Fibroblast of the conjunctiva (primary cell): Measurements from ENCODE around the gene ZSCAN5B.
"Not testable (repeated sequence)": the region's sequence is repeated elsewhere in the genome, so short reads cannot be mapped to it uniquely, and the experiment has no call there.

Experiments used
- DNase-seq: peaks from one replicate; pipeline ENCODE4 v3.0.0-alpha.2; 2010; ENCODE audit warnings: low read depth

ZSCAN5B gene

DNA sequence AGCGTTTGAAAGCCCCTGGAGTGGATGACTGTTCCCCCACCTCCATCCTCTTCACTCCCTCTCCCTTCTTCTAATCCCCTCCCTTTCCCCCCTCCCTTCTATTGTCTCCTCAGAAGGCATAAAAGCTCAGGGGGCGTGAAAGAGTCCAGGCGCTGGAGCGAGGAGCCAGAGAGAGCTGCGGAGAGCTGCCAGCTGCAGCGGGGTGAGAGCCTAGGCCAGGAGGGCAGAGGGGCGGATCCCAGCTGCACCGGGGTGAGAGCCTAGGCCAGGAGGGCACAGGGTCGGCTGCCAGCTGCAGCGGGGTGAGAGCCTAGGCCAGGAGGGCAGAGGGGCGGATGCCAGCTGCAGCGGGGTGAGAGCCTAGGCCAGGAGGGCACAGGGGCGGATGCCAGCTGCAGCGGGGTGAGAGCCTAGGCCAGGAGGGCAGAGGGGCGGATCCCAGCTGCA is 21.7 kb downstream of the ZSCAN5B start, which contains the start of gene GALP:
GALP (plus strand) TSS at position 148 of the 447 bp plus-strand sequence. CDS start 1,101 bp downstream, outside the sequence.
- DNase-seq = not testable (repeated sequence)

DNA sequence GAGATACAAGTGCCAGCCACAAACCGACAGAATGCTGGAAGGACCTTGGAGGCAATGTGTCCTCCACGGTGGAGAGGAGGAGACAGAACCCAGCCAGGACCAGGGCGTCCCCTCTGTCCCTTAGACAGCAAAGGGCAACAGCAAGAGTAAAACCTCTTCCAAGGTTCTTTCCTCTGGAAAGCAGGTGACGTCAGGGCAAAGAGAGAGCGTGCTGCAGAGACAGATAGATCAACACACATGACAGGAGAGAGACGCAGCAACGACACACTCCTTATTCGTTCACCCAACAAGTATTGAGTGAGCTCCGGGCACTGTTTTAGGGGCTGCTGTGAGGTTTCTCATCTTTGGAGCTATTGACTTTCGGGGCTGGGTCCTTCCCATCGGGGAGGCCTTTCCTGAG is 23.0 kb downstream of the ZSCAN5B start:
- no peak for DNase-seq

DNA sequence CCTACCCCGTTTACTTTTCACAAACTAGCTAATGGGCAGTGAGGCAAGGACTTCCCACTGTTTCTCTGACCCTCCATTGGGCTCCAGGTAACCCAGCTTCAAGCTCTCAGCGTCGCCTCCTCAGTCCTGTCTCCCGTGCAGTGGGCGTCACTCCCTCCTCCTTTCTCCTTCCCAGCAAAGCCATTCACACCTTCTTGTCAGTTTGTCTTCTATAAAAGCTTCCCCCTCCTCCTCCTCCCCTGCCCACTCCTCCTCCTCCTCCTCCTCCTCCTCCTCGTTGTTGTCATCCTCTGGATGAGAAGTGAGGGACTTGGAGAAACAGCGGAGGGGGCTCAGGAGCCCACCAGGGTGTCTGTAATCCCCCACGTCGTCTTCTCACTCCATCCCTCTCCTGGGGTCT is 23.5 kb downstream of the ZSCAN5B start:
- no peak for DNase-seq

DNA sequence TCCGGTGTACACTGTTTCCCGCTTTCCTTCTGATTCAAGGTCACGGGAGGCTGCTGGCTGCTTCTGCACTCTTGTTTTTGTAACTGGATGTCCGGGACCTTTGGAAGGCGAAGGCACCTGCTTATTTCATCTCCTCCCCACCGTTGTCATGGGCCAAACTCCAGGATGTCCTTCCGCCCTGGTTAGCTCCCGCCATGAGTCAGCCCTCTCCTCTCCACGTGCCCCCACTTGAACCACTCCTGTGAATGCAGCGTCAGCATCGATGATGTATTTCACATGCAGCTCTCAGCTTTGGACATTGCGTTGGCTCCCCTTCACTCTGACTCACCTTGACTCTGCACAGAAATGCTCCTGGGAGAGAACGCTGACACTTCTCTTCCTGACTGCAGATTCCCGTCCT is 27.3 kb downstream of the ZSCAN5B start:
- no peak for DNase-seq

DNA sequence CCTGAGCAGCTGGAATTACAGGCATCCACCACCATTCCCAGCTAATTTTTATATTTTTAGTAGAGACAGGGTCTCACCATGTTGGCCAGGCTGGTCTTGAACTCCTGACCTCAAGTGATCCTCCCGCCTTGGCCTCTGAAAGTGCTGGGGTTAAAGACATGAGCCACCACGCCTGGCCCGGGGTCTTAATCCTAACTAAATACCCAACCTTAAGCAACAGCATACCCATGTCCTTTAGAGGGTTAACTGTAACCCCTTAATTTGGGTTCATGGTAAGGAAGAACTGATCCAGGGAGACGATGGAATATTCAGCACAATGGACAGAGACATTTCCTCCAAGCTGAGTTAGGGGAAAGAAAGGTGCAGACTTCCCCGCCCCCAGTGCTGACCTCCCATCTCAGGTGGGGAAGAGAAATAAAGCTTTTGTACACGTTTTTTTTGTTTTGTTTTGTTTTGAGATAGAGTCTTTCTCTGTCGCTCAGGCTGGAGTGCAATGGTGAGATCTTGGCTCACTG is 30.5 kb downstream of the ZSCAN5B start:
- DNase-seq = no peak

DNA sequence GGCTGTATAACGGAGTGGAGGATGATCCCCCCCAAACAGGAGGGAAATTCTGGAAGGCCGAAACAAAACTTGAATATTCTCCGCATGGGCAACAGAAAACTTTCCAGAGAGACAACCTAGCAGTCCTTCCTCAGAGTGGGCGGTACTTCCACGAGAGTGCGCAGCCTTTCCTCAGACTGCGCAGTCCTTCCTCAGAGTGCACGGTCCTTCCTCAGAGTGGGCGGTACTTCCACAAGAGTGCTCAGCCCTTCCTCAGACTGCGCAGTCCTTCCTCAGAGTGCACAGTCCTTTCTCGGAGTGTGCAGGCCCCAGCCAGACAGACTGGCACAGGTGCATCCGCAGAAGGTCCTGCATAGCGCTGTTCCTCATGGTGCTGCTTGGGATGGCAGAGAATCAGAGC is 34.5 kb downstream of the ZSCAN5B start:
- DNase-seq = no peak

DNA sequence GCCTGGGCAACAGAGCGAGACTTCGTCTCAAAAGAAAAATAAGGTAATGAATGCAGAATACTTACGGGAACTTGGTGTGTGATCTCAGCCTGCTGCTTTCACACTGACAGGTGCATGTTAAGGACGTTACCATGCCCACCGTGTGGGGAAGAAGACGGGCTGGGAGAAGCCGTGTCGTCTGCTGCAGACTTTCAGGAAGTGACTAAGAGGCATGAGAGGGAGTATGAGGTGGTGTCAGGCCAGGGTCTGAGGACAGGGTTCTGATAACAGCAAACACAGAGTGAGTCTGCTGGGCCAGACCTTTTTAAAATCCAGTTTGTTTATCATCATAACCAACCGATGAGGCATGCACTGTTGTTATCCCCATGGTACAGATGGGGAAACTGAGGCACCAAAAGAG is 35.3 kb downstream of the ZSCAN5B start:
- DNase-seq = no peak

DNA sequence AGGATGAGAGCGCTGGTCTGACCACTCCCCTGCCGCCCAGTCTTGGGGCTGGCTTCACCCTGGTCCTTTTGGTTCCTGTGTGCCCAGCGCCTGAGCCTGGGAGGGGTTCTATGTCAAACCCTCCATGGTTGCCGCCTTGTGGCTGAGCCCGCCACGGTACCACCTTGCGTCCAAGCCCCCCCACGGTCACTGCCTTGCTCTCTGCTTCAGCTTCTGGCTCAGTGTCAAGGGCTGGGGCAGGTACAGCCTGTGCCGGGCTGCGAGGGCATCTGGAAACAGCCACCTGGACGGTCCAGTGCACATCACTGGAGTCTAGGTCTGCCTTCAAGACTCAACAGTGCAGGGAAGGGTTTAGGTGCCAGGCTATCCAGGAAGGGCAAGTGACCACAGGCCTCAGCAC is 36.0 kb downstream of the ZSCAN5B start:
- DNase-seq = no peak

DNA sequence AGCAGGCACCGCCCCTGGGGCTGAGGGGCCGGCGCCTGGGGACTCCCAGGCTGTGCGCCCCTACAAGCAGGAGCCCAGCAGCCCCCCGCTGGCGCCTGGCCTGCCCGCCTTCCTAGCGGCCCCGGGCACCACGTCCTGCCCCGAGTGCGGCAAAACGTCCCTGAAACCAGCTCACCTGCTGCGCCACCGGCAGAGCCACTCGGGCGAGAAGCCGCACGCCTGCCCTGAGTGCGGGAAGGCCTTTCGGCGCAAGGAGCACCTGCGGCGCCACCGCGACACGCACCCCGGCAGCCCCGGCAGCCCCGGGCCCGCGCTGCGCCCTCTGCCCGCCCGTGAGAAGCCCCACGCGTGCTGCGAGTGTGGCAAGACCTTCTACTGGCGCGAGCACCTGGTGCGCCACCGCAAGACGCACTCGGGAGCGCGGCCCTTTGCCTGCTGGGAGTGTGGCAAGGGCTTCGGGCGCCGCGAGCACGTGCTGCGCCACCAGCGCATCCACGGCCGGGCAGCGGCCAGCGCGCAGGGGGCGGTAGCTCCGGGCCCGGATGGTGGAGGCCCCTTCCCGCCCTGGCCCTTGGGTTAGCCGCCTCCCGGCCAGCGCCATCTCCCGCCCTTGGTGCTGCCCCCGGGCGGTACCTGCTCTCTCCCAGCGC is 37.8 kb downstream of the ZSCAN5B start:
- no peak for DNase-seq

DNA sequence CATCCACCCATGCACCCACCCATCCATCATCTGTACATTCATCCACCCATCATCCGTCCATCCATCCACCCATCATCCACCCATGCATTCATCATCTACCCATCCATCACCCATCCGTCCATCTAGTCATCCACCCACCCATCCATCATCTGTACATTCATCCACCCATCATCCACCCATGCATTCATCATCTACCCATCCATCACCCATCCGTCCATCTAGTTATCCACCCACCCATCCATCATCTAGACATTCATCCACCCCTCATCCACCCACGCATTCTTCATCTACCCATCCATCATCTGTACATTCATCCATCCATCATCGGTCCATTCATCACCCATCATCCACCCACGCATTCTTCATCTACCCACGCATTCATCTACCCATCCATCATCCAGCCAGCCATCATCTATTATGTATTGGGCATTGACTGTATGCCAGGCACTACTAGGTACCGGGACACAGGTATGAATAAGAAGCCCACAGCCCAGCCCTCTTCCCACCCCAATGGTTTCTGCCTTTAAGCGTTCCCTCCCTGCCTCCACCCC is 38.5 kb downstream of the ZSCAN5B start:
- no peak for DNase-seq

DNA sequence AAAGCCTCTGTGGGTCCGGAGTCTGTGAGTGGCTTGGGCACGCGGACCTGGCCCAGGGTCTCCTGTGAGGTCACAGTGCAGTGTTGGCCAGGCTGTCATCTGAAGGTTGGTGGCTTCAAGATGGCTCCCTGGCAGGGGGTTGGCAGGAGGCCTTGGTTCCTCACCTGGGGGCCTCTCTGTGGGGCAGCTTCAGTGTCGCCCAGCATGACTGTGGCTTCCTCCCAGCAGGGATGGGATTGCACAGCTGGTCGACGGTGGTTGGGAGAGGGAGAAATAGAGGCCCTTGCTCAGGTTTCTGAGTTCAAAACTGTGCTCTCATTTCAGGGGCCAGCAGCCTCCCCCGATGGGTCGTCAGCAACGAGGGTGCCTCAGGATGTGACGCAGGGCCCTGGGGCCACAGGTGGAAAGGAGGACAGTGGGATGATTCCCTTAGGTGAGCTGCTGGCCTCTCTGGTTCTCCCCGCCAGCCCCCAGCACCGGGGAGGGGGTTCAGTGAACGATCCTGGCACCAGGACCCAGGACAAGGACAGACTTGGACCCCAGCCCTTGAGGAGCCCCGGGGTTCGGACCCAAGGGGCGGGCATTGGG is 39.3 kb downstream of the ZSCAN5B start:
- no peak for DNase-seq

DNA sequence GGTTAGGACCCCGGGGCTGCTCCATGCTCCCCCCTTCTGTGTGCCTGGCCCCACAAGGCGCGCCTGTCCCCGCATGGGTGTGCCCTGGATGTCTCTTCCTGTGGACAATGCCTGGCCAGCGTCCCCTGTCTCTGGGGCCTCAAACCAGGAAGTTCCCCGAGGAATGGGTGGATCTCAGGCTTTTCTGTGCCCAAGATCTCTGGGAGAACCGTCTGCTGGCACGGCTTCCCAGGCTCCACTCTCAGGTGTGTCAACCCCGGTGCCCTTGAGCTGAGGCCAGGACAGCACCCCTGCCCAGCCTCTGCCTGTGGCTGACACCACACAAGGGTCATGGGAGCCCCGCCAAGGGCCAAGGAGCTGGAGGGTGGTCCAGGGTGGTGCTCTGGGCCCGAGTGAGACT is 40.8 kb downstream of the ZSCAN5B start:
- no peak for DNase-seq

DNA sequence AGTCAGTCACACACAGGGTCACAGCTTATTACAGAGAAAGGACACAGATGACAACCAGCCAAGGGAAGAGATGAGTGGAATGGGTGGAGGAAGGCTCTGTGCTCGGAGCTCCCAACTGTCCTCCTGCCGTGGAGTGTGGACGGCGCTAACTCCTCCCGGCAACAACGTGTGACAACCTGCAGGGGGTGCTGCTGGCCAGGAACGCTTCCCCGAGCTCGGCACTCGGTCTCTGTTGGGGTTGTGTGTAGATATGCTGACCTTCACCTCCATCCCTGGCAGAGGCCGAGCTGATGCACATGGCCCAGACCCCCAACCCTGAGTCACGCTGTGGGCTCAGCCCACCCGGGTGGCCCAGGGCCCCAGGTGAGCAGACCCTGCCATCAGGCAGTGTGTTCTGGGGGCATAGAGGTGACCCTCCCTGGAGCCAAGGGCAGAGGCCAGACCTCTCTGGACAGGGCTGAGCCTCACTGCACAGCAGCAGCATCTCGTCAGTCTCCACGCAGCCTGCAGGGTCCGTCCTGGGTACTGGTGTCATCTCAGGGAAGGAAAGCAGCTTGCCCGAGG is 42.4 kb downstream of the ZSCAN5B start:
- DNase-seq = no peak

DNA sequence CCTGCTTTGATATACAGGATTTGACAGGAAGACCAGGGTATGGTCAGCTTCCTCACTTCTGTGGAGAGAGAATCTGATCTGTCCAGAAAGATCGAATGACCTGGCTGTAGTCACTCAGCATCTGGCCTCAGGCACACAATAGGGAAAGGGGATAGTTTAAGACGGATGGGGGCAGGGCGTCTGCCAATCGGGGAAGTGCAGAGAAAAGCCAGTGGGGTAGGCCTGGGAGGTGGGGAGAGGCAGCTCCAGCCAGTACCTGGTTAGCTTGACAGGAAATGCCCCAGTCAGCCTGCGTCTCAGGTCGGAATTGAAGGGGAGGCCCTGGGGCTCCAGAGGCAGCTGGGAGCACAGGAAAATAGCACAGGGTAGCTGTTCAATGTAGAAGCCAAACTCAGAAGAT is 44.1 kb downstream of the ZSCAN5B start:
- no peak for DNase-seq

DNA sequence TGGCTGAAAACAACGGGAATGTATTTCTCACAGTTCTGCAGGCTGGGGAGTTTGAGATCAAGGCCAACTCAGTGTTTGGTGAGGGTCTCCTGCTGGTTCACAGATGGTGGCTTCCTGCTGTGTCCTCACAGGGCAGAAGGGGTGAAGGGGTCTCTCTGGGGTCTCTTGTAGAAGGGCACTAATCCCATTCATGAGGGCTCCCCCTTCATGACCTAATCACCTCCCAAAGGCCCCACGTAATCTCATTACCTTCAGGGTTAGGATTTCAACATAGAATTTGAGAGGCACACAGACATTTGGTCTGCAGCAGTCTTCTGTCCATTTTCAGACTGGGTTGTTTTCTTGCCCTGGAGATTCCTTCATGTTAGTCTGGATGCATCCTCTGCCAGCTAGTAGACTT is 44.9 kb downstream of the ZSCAN5B start:
- no peak for DNase-seq

DNA sequence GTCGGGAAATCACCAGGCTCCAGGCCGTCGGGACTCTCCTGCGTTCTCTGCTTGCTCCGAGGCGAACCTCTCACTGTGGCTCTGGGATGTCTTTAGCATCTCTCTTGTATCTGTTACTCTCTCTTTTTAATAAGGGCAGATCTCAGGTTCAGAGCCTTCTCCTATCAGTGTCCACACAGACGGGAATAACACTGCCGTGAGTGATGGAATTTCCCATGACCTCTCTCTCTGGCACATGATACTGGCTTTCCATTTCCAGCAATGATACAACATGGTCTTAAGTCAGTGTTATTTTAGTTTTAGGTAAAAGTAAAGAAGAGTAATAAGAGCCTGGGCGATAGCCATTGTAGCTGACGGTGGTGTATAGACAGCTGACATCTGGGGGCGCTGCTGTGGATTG is 47.2 kb downstream of the ZSCAN5B start:
- DNase-seq = no peak

DNA sequence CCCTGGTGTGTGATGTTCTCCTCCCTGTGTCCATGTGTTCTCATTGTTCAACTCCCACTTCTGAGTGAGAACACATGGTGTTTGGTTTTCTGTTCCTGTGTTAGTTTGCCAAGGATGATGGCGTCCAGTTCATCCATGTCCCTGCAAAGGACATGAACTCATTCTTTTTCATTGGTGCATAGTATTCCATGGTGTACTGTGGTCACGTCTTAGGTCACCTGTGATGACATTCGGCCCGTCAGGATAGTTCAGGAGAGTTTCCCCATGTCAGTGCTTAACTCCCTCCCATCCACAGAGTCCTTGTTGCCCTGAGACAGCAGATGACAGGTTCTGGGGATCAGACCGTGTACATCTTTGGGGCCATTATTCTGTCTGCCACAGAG is 47.9 kb downstream of the ZSCAN5B start:
- no peak for DNase-seq

DNA sequence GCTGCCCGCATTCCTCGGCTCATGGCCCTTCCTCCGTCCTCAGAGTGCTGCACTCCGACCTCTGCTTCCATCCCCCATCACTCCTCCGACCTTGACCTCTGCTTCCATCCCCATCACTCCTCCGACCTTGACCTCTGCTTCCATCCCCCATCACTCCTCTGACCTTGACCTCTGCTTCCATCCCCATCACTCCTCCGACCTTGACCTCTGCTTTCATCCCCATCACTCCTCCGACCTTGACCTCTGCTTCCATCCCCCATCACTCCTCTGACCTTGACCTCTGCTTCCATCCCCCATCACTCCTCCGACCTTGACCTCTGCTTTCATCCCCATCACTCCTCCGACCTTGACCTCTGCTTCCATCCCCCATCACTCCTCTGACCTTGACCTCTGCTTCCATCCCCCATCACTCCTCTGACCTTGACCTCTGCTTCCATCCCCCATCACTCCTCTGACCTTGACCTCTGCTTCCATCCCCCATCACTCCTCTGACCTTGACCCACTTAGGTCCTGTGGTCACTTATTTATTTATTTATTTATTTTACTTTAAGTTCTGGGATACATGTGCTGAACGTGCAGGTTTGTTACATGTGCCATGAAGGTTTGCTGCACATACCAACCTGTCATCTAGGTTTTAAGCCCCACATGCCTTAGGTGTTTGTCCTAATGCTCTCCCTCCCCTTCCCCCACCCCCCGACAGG is 48.5 kb downstream of the ZSCAN5B start:
- not testable (repeated sequence) for DNase-seq

DNA sequence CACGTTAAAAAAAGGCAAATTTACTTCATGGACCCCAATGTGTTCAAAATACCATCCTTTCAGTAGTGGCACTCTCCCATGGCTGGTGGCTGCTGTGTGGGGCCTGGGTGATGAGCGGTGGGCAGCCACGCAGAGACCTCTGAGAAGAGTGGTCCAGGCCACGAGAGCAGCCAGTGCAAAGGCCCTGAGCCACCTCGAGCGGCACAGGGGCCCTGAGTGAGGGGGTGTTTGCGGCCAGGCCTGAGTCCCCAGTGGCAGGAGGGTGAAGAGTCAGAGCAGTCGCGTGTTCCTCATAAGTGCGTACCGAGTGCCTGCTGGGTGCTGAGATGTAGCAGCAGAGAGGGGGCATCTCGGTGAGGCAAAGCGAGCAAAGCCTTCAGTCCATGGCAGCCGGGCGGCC is 49.5 kb downstream of the ZSCAN5B start:
- no peak for DNase-seq

DNA sequence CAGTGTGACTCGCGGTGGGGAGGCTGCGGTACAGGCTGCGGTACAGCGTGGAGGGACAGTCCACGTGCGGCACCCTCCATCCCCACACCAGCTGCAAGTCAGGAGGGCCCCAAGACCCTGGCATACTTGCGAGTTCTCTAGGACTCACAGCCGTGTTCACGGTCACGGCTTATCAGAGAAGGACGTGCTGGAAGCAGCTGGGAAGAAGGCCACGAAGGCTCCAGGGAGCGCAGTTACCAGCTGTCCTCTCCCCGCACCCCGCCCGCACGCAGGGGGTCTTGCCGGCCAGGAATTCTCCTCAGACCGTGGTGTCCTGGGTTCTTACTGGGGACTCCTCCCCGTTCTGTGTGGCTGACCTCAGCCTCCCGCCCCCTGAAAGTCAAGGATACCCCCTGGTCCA is 50.3 kb downstream of the ZSCAN5B start:
- DNase-seq = no peak

DNA sequence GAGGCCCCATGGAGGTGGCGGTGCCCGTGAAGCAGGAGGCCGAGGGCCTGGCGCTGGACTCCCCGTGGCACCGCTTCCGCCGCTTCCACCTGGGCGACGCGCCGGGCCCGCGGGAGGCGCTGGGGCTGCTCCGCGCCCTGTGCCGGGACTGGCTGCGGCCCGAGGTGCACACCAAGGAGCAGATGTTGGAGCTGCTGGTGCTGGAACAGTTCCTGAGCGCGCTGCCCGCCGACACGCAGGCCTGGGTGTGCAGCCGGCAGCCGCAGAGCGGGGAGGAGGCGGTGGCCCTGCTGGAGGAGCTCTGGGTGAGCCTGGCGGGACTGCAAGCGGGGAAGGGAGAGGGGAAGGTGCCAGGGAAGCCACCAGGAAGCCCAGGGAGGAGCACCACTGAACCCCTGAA is 50.7 kb downstream of the ZSCAN5B start:
- no peak for DNase-seq

DNA sequence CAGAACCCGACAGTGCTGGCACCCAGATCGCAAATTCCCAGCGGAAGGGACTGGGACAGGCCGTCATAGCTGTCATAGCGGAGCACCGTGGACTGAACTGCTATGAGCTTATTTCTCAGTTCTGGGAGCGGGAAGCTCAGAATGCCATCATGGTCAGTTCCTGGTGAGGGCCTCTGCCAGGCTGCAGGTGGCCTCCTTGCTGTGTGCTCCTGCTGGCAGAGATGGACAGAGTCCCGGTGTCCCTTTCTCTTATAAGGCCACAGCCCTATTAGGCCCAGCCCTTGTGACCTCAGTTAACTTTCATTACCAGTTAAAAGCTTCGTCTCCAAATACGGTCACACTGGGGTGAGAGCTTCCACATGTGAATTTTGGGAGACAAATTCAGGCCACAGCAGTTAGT is 51.9 kb downstream of the ZSCAN5B start:
- DNase-seq = no peak

DNA sequence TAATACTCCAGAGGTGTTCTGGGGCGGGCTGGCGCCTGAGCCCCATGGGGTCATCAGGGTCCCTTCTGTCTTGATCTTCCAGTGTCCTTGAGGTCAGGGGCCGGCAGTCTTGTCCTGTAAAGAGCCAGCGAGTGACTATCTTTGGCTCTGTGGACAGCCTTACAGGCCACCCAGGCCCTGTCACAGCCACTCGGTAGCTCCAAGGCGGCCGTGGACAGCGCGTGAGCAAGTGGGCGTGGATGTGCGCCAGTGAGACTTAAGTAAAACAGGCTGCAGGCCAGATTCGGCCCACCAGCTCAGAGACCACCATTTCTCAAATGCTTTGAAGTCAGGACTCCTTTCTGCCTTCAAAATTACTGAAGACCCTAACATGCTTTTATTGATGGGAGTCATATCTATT is 52.8 kb downstream of the ZSCAN5B start:
- DNase-seq = no peak
